GM19328 (cell line): ENCODE results near the gene TPD52L1.
"Not testable (repeated sequence)": the region's sequence is repeated elsewhere in the genome, so short reads cannot be mapped to it uniquely, and the experiment has no call there.

ENCODE experiments used
- ATAC-seq: cut with Tn5 transposase; IDR thresholded peaks from one replicate; pipeline ENCODE4 v1.9.1; 2021; ENCODE audit warnings: mild to moderate bottlenecking, moderate library complexity; ENCODE audit not compliant: unreplicated experiment

TPD52L1 gene

DNA sequence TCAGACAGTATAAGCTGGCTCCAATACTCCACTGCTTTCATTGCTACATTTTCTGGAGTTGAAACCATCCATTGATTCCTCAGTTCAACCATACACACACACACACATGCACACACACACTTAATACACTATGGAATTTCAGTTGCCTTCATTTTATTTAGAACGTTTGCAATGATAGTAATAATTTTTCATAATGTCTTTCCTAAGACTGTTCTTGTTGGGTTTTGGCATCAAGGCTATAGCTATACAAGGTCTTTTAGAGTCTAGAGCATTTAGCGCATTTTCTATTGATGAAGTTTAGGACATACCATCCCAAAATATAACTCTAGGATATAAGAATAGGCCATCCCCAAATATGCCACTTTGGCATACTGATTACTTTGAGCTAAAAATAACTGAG lies 15.5 kb upstream of the TPD52L1 start:
- ATAC-seq, result no peak

DNA sequence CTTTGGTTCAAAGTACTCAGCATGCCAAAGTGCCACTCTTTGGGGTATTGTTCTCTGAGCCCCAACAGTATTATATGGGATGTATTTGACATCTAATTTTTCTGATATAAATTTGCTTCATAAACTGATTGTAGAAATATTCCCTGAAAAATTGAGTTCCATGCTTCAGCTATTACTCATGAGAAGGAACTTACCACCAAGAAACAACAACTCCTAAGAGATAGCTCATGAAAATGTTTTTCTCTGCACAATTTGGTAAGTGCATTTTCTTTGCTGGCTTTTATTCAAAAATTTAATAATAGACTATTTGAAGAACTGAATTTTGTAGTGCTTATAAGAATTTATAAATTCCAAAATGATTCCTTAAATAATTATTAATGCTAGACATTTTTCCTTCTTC lies 12.8 kb upstream of the TPD52L1 start:
- no peak for ATAC-seq

DNA sequence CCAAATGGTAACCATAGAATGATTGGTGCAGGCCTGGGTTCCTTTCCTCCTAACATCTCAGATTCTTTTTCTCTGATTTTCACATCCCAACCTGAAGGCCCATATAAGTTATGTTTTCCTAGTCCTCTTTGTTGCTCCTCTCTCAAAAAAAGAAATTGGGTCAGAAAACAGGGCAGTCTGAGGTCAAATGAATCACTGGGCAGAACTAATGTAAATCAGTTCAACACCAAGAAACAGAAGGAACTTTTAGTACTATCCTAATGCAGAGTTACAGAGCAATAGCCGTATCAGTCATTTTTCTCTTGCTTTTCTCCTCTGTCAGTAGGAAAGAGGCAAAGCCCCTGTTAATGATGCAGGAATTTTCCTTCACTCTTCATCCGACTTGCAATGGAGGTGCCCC lies 11.0 kb upstream of the TPD52L1 start:
- no peak for ATAC-seq

DNA sequence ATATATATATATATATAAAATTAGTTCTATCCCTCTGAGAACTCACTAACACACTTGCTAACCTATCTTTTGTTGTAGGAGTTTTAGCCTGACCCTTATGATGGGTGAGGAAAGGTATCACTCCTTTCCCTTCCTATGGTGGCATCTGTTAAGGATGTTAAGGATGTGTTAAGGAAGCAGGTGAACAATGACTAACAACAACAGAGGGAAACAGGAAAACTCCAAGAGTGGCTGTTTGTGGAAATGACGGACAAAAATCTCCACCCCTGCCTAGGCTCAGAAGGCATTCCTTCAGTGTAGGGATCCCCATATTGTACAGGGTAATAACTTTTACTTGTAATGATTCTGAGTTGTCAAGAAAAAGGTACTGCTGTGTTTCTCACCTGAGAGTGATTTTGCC lies 8.8 kb upstream of the TPD52L1 start:
- no peak for ATAC-seq

DNA sequence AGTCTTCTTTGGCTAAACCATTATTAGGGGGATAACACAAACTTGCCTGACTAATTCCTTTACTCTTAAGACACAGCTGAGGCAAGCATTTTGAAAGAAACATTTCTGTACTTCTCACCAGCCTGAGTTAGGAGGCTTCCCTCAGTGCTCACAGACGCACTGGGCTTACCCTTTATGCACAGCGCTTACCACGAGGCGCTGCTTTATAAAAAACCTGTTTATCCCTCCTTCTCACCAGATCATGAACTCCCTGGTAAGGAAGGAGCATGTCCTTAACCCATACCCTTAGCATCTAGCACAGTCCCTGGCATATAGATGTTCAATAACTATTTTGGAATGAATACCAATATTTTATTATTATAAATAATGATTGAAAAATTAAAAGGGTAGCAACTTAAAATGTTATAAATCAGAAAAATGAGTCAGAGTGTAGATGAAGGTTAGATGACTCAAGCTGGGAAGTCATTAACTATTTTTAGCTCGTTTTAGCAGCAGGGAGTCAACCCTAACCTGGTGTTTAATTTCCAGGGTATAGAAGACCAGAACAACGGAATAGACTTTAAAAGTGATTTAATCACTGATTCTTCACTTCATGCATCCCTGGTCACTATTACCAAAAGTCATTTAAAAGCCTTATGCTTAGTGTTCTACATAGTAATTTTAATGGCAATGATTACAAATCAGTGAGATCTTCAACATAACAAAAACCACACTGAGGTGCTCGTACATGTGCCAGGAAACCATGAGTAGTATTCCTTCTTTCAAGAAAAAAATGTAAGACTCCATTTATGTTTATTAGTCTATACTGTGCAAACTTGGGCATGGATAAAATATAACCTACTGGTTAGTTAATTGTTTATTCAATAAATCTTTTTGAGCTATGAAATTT lies 4.1 kb upstream of the TPD52L1 start:
- no peak for ATAC-seq

DNA sequence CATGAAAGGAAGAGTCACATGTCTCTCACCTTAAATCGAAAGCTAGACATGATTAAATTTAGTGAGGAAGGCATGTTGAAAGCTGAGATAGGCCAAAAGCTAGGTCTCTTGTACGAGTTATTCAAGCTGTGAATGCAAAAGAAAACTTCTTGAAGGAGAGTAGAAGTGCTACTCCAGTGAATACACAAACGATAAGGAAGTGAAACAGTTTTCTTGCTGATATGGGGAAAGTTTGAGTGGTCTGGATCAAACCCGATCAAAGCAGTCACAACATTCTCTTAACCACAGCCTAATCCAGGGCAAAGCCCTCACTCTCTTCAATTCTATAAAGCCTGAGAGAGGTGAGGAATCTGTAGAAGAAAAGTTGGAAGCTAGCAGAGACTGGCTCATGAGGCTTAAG lies 1.9 kb upstream of the TPD52L1 start:
- ATAC-seq, result no peak

DNA sequence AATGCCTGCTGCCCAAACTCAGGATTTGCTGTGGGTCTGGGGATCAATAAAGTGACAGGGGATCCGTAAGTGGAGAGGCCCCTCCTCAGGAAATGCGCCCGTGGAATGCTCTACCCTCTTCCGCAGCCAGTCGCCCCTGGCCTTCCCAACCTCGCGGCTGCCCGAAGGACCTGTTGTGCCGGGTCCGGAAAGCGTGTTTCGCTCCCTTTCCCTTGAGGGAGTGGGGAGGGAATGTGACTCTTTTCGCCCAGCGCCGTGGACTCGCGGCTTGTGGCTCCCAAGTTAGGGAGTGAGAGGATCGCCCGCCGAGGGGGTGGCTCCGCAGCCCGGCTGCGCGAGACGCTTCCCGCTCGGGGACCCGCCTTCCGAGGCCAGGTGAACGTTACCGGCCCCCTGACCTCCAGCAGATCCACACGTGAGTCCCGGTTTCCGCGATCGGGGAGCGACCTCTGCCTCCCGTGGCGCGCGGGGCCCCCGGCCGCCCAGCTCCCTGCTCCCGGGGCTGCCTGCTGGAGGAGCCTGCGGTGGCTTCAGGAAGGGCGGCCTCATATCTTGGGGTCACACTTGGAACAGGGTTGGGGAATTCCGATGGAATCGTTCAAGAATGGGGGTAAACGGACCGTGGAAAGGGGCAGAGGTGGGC lies 666 bp downstream of the TPD52L1 start:
- no peak for ATAC-seq

DNA sequence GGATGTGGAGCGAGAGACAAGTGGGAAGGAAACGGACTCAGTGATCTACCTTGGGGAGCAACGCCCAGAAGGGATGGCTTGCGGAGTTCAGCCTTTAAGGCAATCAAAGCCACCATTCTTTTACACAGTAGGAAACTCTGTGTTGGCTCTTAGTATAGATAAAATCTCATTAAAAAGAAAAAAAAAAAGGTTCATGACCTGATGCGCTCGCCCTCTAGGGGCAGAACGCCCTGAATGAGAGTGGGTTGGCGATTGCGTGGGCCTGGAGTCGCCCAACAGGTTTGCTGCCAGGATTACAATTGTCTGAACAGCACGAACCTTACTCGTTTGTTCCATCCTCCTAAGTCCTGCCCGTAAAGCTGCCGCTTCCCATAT lies 1.2 kb downstream of the TPD52L1 start:
- ATAC-seq, result no peak

DNA sequence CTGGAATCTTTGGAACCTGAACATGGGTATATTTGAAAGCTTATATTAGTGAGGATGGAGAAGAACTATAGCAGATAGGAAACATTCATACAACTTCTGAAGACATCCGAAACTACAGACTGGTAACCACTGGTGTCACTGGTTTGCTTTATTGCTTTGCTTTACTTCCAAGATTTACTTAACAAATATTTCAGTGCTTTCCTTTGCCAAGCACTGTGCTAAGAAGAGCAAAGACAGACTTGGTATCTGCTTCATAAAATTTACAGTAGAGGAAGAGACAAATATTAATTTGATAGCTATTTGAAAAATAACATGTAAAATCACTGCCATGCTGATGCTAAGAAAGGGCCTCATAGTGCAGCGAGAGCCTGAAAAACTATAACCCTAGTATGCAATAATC lies 1.8 kb downstream of the TPD52L1 start:
- no peak for ATAC-seq

DNA sequence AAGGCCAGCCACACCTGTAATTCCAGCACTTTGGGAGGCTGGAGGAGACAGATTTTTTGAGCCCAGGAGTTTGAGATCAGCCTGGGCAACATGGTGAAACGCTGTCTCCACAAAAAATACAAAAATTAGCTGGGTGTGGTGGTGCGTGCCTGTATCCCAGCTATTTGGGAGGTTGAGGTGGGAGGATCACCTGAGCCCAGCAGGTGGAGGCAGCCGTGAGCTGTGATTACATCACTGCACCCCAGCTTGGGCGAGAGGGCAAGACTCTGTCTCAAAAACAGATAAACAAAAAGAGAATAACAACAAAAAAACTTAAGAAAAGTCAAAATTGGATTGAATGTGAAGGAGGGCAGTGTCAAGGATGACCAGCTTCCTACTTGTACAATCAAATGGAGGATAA lies 2.9 kb downstream of the TPD52L1 start:
- no peak for ATAC-seq

DNA sequence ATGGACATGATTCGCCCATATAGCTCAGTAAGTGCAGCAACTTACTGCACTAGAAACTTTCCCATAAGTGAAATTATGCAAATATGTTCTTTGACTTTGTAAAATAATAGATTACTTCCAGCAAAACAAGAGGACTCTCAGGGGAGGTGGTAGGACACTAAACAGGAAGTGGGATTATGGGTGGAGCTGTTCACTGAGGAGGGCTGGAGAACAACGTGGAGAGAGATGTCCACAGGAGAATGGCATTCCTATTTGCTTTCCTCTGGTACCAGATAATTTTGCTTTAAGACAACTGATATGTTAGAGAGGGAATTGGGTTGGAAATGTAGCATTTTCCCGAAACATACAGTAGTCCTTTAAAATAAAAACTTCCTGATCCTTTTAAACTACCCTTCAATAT lies 3.7 kb downstream of the TPD52L1 start:
- ATAC-seq, result no peak

DNA sequence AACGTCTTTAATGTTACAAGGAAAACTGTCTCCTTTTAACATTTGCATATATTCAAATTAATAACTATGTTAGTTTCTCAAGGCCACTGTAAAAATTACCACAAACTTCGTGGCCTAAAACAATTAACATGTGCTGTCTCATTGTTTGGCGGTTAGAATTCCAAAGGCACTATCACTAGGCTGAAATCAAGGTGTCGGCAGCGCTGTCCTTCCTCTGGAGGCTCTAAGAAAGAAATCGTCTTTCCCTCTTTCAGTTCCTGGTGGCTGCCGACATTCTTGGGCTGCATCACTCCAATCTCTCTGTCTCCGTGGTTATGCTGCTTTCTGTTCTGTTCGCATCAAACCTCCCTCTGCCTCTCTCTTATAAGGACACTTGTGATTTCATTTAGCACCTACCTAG lies 4.2 kb downstream of the TPD52L1 start:
- ATAC-seq, result no peak

DNA sequence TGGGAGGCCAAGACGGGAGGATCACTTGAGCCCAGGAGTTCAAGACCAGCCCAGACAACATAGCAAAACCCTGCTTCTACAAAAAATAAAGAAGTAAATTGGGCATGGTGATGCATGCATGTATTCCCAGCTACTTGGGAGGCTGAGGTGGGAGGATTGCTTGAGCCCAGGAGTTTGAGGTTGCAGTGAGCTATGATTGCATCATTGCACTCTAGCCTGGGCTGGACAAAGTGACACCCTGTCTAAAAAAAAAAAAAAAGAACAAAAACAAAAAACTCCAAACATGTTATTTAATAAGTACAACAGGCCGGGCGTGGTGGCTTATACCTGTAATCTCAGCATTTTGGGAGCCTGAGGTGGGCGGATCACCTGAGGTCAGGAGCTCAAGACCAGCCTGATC lies 9.8 kb downstream of the TPD52L1 start:
- not testable (repeated sequence) for ATAC-seq

DNA sequence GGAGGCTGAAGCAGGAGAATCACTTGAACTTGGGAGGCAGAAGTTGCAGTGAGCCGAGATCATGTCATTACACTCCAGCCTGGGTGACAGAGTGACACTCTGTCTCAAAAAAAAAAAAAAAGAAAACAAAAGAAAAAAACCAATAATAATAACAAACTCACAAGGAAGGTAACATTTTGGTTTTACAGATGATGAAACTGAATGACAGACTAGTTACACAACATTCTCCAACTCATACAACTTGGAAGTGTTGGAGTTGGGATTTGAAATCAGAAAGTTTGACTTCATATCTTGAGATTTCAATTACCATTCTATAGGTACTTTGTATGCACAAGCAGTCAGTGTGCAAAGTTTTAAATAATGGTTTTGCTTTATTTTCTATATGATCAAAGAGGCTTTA lies 10.2 kb downstream of the TPD52L1 start:
- ATAC-seq, result no peak

DNA sequence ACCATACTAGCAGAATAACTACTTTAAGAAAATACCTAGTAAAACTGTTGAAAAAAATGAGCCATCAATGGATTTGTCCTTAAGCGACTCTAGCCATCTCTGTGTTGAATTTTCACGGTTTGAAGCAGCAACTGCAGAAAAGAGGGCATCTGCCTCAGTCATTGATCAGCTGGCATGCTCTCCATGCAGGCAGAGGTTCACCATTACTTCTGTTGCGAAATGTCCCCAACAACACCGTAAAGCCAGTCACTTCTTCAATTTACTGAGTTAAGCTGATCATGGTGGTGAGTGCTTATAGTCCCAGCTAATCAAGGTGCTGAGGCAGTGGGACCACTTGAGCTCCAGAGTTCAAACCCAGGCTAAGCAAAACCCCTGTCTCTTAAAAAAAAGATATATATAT lies 11.1 kb downstream of the TPD52L1 start:
- no peak for ATAC-seq

DNA sequence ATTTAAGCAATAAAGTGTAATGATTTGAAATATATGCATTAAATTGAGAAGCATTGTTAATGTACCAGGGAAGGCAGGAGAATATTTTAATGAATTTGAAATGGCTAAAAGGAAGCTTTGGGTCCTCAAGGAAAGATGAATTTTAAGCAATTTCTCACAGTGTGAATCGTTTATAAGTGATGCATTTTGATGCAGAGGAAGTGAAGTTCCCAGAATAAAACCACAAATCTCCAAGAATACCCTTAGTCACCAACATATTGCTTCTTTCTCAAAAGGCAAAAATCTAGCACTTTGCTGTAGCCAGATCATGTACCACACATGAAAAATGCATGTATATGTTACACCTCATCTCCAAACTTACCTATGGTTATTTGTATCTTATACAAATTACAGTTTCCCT lies 11.7 kb downstream of the TPD52L1 start:
- ATAC-seq, result no peak

DNA sequence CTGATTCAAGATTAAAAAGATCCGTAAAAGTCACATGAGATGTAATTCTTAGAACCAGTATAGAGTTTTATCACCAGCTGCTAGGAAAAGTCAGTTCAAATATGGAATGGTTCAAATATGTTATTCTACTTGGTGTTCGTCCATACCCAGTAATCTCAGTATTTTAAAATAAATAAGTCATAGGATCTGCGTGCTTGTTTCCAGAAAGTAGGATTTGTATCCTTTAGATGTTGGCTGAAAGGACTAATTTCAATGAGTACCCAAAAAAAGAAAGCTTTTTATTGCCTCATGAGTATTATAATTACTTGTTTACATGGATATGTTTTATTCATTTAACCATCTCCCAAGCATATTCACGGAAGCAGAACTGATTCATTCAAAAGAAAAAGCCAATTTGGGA lies 12.2 kb downstream of the TPD52L1 start:
- no peak for ATAC-seq

DNA sequence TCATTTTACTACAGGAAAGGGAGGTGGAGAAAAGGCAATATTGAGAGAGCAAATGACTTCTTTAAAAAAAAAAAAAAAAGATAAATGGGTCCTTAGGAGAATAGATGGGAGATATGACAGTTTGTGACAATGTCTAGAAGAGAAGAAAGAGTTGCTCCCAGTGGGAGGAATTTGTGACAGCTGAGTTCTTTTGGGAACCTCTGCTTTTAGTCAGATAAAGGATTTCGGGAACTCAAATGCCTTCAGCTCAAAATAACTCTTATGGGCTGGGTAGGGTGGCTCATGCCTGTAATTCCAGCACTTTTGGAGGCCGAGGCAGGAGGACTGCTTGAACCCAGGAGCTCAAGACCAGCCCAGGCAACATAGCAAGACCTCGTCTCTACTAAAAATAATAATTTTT lies 13.1 kb downstream of the TPD52L1 start:
- no peak for ATAC-seq

DNA sequence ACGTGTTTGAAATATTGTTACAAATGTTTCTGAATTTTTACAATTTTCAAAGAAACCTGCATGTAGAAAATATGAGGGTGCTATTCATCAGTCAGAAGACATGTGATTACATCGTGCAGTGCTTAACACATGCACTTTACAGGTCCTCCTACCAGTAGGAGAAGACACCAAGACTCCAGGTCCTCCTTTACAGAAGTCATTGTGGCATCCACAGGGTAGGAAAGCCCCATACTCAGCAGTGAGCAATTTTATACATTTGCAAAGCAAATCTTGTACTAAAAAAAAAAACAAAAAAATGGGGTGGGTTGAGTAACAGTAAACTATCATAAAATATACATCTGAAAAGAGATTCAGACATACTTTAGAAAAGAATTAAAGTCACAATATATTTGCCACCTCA lies 14.0 kb downstream of the TPD52L1 start:
- ATAC-seq, result no peak

DNA sequence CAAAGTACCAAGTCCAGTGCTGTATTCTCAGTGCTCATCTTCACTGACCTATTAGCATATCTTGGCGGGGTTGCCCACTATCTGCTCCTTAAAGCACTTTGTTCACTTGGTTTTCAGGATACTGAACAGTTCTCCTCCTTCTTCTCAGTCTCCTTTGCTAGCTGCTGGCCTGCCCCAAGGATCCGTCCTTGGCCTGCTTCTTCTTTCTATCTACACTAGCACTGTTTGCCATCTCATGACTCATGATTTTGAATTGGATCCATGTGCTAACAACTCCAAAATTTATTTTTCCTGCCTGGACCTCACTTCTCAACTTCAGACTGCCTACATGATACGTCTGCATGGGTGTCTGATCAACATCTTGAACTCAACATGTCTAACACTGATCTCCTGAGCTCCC lies 15.5 kb downstream of the TPD52L1 start:
- no peak for ATAC-seq

DNA sequence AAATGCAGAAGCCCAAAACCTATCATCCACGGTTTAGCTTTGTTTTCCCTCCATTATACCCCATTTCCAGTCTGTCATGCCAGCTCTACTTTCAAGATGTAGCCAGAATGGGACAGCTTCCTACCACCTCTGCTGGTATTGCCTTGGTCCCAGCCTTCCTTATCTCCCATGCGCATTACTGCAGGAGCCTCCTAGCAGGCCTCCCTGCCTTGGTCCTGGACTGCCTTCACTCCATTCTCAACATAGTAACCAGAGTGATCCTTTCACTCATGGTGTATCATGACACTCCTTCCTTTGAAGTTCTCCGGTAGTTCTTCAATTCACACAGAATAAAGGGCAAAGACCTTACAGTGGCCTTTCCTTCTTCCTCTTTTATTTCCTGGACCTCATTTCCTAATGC lies 15.9 kb downstream of the TPD52L1 start:
- no peak for ATAC-seq

DNA sequence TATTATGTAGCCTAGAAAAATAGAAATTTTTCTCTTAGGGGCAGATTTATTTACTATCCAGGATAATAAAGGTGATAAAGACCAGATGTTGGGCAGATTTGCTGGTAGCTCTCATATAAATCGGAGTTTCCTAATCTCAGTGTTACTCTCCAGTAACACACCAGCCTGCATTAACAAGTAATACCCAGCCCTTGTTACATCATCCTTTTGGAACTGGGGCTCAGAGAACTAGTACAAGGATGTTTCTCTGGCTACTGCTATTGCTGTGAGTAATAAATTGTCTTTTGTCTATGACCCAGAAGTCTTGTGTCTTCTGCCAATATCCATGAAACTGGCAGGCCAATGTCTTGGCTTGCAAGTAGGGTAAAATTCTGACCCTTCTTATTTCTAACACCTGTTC lies 16.8 kb downstream of the TPD52L1 start:
- no peak for ATAC-seq
